Measurements from ENCODE around the gene C1QB. TPM values are rescaled to one million over a fixed set of nuclear protein-coding genes. Genes with fewer than 3 reads are reported as not detected.

The C1QB gene
- total and polyA plus RNA-seq, 11 donors: 16.6 to 667 (median 77.4) TPM

DNA sequence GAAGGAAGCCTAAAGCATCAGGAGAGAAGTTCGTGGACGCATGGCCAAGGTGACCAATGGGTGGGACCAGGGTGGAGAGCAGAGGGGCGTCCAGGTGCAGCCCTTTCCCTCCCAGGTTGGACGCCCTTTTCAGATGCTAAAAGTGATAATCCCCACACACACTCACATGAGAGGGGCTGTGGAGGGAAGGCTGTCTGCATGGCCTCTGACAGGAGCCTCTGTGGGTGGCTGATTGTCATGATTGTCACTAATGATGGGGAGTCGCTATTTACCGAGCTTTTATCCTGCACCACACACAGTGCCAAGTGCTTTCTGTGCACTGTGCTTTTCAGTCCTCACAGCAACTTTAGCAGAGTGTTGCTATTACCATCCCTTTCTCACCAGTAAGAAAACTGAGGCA, 43.7 kb upstream of the C1QB start:
- ATAC-seq (no peak), DNase-seq (no peak)
- Histone ChIP-seq H3K27me3 (peaks cover 0 to 50% (median 15%) of the 10 kb centered on the region in 9 donors), H3K4me1 (no peaks in the 10 kb centered on the region), H3K9me3 (no peaks in the 10 kb centered on the region), H3K4me3 (no peak overlapping the region), H3K27ac (no peak overlapping the region), H3K36me3 (no peaks in the 10 kb centered on the region)
- no peak for TF ChIP-seq POLR2A (IDR thresholded peaks at IDR 0.05)
- TF ChIP-seq, protein P1, sequence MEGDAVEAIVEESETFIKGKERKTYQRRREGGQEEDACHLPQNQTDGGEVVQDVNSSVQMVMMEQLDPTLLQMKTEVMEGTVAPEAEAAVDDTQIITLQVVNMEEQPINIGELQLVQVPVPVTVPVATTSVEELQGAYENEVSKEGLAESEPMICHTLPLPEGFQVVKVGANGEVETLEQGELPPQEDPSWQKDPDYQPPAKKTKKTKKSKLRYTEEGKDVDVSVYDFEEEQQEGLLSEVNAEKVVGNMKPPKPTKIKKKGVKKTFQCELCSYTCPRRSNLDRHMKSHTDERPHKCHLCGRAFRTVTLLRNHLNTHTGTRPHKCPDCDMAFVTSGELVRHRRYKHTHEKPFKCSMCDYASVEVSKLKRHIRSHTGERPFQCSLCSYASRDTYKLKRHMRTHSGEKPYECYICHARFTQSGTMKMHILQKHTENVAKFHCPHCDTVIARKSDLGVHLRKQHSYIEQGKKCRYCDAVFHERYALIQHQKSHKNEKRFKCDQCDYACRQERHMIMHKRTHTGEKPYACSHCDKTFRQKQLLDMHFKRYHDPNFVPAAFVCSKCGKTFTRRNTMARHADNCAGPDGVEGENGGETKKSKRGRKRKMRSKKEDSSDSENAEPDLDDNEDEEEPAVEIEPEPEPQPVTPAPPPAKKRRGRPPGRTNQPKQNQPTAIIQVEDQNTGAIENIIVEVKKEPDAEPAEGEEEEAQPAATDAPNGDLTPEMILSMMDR (IDR thresholded peaks at IDR 0.05): no peak
- intact Hi-C loops (cut with DNase I): no loop called here
- WGBS, 4 donors: 13 to 20% (median 17%) methylated on average over 6 of the region's 6 CpGs

DNA sequence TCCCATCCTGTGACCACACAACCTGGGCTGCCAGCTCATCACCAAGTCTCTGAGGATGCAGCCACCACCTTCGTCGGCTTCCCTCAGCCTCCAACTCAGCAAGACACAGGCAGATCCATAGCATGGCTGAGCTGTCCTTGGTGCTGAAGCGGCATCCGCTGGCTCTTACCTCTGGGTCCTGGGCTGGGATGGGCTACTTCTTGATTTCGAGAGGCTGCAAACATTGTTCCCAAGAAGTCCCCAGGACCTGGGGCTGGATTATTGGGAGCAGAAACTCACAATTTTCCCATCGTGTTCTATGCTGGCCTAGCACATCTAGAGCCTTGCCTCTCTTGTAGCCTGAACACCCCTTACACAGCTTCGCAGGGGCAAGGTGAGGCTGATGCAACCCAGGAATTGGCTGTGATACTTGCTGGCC, 41.5 kb upstream of the C1QB start:
- Histone ChIP-seq H3K4me3 (no peak overlapping the region), H3K27ac (no peak overlapping the region), H3K36me3 (no peaks in the 10 kb centered on the region), H3K27me3 (peaks cover 0 to 59% (median 15%) of the 10 kb centered on the region in 9 donors), H3K4me1 (no peaks in the 10 kb centered on the region), H3K9me3 (no peaks in the 10 kb centered on the region)
- ATAC-seq (peak in 2 of 4 donors; percentile 45 to 59), DNase-seq (peak in 4 of 5 donors; percentile 19 to 60 (median 52))
- TF ChIP-seq POLR2A (IDR thresholded peaks at IDR 0.05): no peak
- TF ChIP-seq, protein P1 (IDR thresholded peaks at IDR 0.05): no peak
- 6 to 29% (median 20%) methylated on average over 6 to 7 of the region's 7 CpGs for WGBS, 4 donors
- intact Hi-C loops (cut with DNase I): no loop called here

DNA sequence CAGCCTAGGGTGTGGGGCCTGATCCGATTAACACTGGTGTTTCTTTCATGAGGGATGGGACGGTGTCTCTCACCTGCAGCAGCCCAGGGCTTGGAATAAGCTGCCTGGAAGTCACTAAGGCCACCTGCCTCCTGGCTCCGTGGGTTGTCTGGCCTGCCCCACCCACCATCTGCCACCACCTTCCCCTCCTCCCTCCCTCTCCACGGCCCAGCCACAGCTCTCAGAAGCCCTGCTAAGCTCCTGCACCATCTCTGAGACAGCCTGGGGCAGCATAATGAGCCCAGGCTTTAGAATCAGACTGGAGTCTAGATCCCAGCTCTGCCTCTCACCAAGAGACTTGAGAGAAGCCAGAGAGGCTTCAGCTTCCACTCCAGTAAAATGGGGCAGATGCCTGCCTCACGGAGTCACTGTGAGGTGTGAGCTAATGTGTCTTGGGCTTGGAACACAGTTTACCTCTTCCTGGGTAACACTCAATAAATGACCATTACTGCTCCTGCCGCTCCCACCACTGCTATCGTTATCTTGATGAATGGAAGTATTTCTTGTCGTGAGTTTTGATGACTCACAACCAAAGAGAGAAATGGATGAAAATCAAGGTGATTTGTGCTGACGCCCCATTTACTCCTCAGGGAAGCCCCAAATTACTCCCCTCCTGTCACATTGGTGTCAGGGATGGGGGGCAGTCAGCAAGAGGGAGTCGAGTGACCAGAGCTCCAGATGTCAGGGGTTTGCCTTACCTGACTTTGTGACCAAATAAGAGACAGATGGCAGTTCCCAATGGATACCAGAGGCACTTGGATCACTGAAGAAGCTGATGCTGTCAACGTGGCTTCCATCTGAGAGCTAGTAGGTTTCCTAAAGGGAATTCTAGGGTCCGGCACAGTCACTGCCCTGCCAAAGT, 40.1 kb upstream of the C1QB start:
- Histone ChIP-seq H3K9me3 (no peaks in the 10 kb centered on the region), H3K4me1 (no peaks in the 10 kb centered on the region), H3K4me3 (no peak overlapping the region), H3K27ac (no peak overlapping the region), H3K27me3 (peaks cover 0 to 73% (median 22%) of the 10 kb centered on the region in 9 donors), H3K36me3 (no peaks in the 10 kb centered on the region)
- WGBS, 4 donors: 44 to 51% (median 48%) methylated on average over 11 to 12 of the region's 12 CpGs
- intact Hi-C loops (cut with DNase I): no loop called here
- DNase-seq (no peak), ATAC-seq (no peak)
- TF ChIP-seq, protein P1 (IDR thresholded peaks at IDR 0.05): no peak
- TF ChIP-seq POLR2A (IDR thresholded peaks at IDR 0.05): no peak

DNA sequence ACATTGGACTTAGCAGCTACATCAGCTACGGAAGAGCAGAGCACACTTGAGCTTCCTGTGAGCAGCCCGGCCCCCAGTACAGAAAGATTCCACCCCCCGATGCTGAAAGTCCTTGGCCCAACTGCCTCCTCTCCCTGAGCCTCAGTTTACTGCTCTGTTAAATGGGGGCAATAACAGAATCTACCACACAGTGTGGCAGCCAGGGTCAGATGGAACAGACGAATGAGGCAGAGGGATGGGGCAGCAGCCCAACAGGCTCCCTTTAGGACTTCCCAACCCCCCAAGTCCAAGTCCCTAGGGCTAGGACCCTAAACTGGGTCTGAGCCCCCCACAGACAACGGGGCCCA, 39.5 kb upstream of the C1QB start:
- Histone ChIP-seq H3K27ac (no peak overlapping the region), H3K4me1 (no peaks in the 10 kb centered on the region), H3K4me3 (no peak overlapping the region), H3K9me3 (no peaks in the 10 kb centered on the region), H3K27me3 (peaks cover 3 to 79% (median 22%) of the 10 kb centered on the region in 9 donors), H3K36me3 (no peaks in the 10 kb centered on the region)
- no peak for ATAC-seq
- WGBS, 4 donors: 61 to 71% (median 66%) methylated on average over 3 to 5 of the region's 5 CpGs
- DNase-seq: no peak
- no peak for TF ChIP-seq POLR2A (IDR thresholded peaks at IDR 0.05)
- TF ChIP-seq, protein P1 (IDR thresholded peaks at IDR 0.05): no peak
- intact Hi-C loops (cut with DNase I): no loop called here

Measured in heart left ventricle (tissue), 16 donors.